Muscle layer of duodenum (tissue), 2 donors: ENCODE measurements around the gene BCAS3.

Experiments
- H3K27ac ChIP-seq: one replicate; pipeline ENCODE4 v1.7.0; 2013; ENCODE audit warnings: mild to moderate bottlenecking, low read length
- H3K27me3 ChIP-seq: one replicate; pipeline ENCODE4 v1.7.0; 2013; ENCODE audit warnings: low read depth, mild to moderate bottlenecking, control low read depth, low read length
- H3K36me3 ChIP-seq, 2 donors: one replicate each; pipeline ENCODE4 v1.7.0; 2013; ENCODE audit warnings: low read length in 2 of 2, control low read depth in 1 of 2, mild to moderate bottlenecking in 1 of 2; ENCODE audit not compliant: insufficient read depth in 2 of 2, control insufficient read depth in 1 of 2
- H3K4me1 ChIP-seq, 2 donors: one replicate each; pipeline ENCODE4 v1.7.0; 2013; ENCODE audit warnings: low read length in 2 of 2, mild to moderate bottlenecking in 2 of 2, control low read depth in 1 of 2, moderate library complexity in 1 of 2; ENCODE audit not compliant: insufficient read depth in 2 of 2, control insufficient read depth in 1 of 2
- H3K4me3 ChIP-seq, 2 donors: one replicate each; pipeline ENCODE4 v1.7.0; 2013; ENCODE audit warnings: low read length in 2 of 2, low read depth in 1 of 2, mild to moderate bottlenecking in 1 of 2
- H3K9me3 ChIP-seq, 2 donors: one replicate each; pipeline ENCODE4 v1.7.0; 2013; ENCODE audit warnings: low read length in 2 of 2, control low read depth in 1 of 2, mild to moderate bottlenecking in 1 of 2; ENCODE audit not compliant: control insufficient read depth in 1 of 2
- donor health status: healthy.

The BCAS3 gene

GRCh38 chr17:61221181-61221580, 543.5 kb downstream of the BCAS3 start:
- H3K36me3 ChIP-seq = no peaks in the 10 kb centered on the region

DNA sequence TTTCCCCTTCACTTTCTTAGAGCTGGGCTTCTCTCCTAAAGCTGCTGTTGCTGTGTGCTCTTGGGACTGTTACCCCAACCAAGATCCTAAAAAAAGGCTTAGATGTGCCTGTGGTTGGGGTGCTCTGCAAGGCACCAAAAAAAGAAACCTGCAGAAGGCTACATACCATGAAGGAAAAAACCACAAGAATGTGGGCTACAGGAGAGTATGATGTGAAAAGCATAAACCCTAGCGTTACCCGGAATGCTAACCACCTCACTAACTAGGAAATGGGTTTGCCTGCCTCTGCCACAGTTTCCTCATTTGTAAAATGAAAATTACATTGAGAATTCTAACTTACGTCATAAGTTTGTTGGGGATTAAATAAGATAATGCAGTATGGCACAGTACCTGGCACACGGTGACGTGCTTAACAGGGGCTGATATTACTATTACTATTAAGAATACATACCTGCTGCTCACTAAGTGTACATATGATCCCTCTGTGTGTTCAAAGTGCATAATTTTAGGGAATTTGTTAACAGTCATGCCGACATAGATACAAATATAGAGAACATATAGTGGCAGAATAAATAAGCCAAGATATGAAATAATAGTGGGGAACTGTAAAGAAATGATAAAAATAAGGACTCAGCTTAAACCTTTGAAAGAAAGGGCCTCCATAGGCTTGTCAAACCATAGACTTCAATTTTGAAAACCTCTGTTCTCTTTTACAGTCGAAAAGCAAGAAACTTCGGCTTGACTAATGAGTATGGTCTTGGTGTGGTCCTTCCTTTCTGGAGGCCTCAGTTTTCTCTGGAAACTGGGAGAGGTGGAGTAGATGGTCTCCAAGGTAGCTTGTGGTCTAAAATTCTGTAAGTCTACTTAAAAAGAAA, 544.2 kb downstream of the BCAS3 start:
- no peaks in the 10 kb centered on the region for H3K4me1 ChIP-seq
- H3K4me3 ChIP-seq = no peak overlapping the region
- H3K27ac ChIP-seq = no peak overlapping the region
- no peaks in the 10 kb centered on the region for H3K36me3 ChIP-seq
- no peaks in the 10 kb centered on the region for H3K9me3 ChIP-seq
- H3K27me3 ChIP-seq = no peaks in the 10 kb centered on the region

More at GRCh38 chr17:61221181-61221580, 543.5 kb downstream of the BCAS3 start:
- no peaks in the 10 kb centered on the region for H3K9me3 ChIP-seq
- no peaks in the 10 kb centered on the region for H3K27me3 ChIP-seq
- no peaks in the 10 kb centered on the region for H3K4me1 ChIP-seq
- no peak overlapping the region for H3K4me3 ChIP-seq
- H3K27ac ChIP-seq = no peak overlapping the region

GRCh38 chr17:61223725-61224124, 546.1 kb downstream of the BCAS3 start:
- Histone ChIP-seq H3K27ac (no peak overlapping the region), H3K36me3 (no peaks in the 10 kb centered on the region), H3K4me1 (no peaks in the 10 kb centered on the region), H3K4me3 (no peak overlapping the region), H3K9me3 (no peaks in the 10 kb centered on the region), H3K27me3 (no peaks in the 10 kb centered on the region)

GRCh38 chr17:61225178-61225882, 547.7 kb downstream of the BCAS3 start:
- H3K4me3 ChIP-seq = no peak overlapping the region
- no peak overlapping the region for H3K27ac ChIP-seq
- H3K9me3 ChIP-seq = no peaks in the 10 kb centered on the region
- H3K36me3 ChIP-seq = no peaks in the 10 kb centered on the region
- H3K27me3 ChIP-seq = no peaks in the 10 kb centered on the region
- H3K4me1 ChIP-seq = no peaks in the 10 kb centered on the region

- Histone ChIP-seq H3K27me3 (no peaks in the 10 kb centered on the region), H3K4me1 (no peaks in the 10 kb centered on the region), H3K4me3 (no peak overlapping the region), H3K36me3 (no peaks in the 10 kb centered on the region), H3K9me3 (no peaks in the 10 kb centered on the region), H3K27ac (no peak overlapping the region)
These were observed 550.2 kb downstream of the BCAS3 start for GRCh38 chr17:61227866-61228265.

DNA sequence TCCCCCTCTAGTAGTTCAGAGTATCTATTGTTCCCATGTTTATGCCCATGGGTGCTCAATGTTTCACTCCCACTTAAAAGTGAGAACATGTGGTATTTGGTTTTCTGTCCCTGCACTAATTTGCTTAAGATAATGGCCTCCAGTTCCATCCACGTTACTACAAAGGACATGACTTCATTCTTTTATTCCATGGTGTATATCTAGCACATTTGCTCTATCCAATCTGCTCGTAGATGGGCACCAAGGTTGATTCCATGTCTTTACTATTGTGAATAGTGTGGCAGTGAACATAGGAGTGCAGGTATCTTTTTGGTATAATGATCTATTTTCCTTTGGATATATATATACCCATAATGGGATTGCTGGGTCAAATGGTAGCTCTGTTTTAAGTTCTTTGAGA, 552.8 kb downstream of the BCAS3 start:
- Histone ChIP-seq H3K4me1 (peaks cover 0 to 3% of the 10 kb centered on the region in 2 donors), H3K9me3 (no peaks in the 10 kb centered on the region), H3K36me3 (no peaks in the 10 kb centered on the region), H3K27ac (no peak overlapping the region), H3K27me3 (no peaks in the 10 kb centered on the region), H3K4me3 (no peak overlapping the region)

DNA sequence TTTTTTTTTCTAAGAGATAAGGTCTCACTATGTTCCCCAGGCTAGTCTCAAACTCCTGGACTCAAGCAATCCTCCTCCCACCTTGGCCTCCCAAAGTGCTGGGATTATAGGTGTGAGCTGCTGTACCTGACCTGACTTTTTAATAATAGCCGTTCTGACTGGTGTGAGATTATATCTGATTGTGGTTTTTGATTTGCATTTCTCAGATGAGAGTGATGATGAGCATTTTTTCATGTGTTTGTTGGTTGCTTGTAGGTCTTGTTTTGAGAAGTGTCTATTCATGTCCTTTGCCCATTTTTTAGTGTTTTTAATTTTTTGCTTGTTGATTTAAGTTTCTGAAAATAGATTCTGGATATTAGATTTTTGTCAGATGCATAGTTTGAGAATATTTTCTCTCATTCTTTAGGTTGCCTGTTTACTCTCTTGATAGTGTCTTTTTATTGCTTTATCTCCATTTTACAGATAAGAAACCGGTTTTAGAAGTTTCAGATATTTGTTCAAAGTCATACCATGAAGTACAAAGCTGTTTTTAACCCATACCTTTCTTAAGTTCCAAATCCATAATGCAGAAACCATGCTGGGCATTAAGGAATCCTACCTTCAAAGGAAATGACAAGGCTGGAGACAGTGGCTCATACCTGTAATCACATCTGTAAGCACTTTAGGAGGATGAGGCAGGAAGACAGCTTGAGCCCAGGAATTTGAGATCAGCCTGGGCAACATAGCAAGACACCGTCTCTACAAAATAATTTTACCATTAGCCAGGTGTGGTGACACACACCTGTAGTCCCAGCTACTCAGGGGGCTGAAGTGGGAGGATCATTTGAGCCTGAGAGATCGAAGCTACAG, 553.5 kb downstream of the BCAS3 start:
- Histone ChIP-seq H3K4me1 (peaks cover 0 to 4% of the 10 kb centered on the region in 2 donors), H3K27me3 (no peaks in the 10 kb centered on the region), H3K27ac (no peak overlapping the region), H3K9me3 (no peaks in the 10 kb centered on the region), H3K4me3 (no peak overlapping the region), H3K36me3 (no peaks in the 10 kb centered on the region)

- Histone ChIP-seq H3K9me3 (no peaks in the 10 kb centered on the region), H3K4me1 (peaks cover 0 to 4% of the 10 kb centered on the region in 2 donors), H3K27ac (no peak overlapping the region), H3K36me3 (no peaks in the 10 kb centered on the region), H3K27me3 (no peaks in the 10 kb centered on the region), H3K4me3 (no peak overlapping the region)
These were observed 555.2 kb downstream of the BCAS3 start for GRCh38 chr17:61232871-61233270.

GRCh38 chr17:61233991-61234750, 556.5 kb downstream of the BCAS3 start:
- Histone ChIP-seq H3K4me3 (no peak overlapping the region), H3K4me1 (peaks cover 0 to 4% of the 10 kb centered on the region in 2 donors), H3K27ac (no peak overlapping the region), H3K9me3 (no peaks in the 10 kb centered on the region), H3K27me3 (no peaks in the 10 kb centered on the region), H3K36me3 (no peaks in the 10 kb centered on the region)

DNA sequence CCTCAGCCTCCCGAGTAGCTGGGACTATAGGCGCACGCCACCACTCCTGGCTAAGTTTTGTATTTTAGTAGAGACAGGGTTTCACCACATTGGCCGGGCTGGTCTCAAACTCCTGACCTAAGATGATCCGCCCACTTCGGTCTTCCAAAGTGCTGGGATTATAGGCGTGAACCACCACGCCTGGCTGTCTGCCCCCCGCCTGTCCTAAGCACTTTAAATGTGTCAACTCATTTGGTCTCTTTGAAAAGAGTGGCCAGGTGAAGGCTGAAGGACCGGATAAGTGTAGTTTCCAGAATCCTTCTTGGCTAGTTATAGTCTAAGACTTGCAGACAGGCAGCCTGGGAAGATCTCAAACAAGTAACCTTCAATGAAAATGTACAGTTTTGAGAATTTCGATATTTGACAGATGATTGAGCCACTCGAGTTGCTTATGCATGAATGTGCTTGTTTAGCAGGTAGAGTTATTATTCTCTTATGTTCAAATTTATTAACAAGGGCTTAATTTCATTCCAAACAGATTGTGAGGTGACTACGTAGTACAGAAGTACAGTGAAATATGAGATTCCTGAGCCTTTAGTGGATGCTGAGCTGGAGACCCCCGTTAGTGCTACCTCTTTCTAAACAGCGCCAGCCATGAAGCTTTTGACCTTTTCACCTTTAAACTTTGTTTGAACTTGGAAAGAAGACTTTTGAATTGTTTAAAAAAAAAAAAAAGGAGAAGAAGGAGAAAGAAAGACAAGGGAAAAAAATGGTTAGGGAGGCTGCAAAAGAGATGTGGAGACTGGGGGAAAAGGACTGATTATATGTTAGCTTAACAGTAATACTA, 557.6 kb downstream of the BCAS3 start:
- Histone ChIP-seq H3K27ac (no peak overlapping the region), H3K4me3 (no peak overlapping the region), H3K9me3 (no peaks in the 10 kb centered on the region), H3K36me3 (no peaks in the 10 kb centered on the region), H3K4me1 (peaks cover 0 to 4% of the 10 kb centered on the region in 2 donors), H3K27me3 (no peaks in the 10 kb centered on the region)
